ENCODE results near the gene VWA1.

The VWA1 gene

DNA sequence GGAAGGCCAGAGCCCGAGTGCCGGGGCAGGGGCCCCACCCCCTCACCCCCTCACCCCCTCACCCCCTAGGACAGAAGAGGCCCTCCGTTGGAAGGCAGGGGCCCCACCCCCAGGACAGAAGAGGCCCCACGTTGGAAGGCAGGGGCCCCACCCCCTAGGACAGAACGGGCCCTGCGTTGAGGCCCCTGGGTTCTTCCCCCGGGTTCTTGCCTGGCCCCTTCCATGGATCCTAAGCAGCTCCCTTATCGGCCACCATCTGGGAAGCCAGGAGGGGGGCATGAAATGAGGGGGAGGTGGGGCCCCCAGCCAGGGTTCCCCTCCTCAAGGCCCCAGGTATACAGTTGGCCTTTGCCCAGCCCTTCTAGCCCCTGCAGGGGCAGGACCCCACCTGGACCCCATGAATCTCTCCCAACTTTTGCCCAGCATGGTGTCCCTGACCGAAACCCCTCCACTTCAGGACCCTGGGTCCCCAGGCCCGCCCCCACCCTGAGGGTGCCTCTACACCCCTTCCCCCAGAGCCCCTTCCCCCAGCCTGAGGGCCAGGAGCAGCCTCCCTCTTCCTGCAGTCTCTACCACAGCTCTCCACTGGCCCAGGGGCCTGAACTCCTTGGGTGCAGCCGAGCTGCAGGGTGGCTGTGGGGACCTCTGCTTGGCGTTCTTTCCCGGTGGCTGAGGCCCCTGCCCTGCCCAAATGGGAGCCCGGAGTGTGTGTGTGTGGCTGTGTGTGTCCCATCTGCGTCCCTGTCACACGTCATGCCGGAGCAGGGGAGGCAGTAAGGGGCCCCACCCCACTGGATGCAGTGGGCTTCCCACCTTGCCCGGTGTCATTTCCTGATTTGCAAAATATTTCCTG lies 4.3 kb upstream of the VWA1 start:
- Histone ChIP-seq H3K27ac (no peak overlapping the region), H2AFZ (ENCODE audit: low read depth) (no peak overlapping the region), H4K20me1 (ENCODE audit: insufficient read depth) (no peaks in the 10 kb centered on the region), H3K4me2 (no peak overlapping the region), H3K4me1 (ENCODE audit: low read depth, poor library complexity, severe bottlenecking) (no peaks in the 10 kb centered on the region), H3K9ac (no peak overlapping the region), H3K4me3 (IDR thresholded peaks at IDR 0.05; ENCODE audit: insufficient read depth, low read depth, low read length) (no peak overlapping the region), H3K27me3 (ENCODE audit: insufficient read depth, low read depth) (peaks cover 60% of the 10 kb centered on the region), H3K36me3 (ENCODE audit: insufficient read depth) (no peaks in the 10 kb centered on the region), H3K79me2 (ENCODE audit: insufficient read depth, low read depth) (no peaks in the 10 kb centered on the region)
- no peak for TF ChIP-seq CTCF (conservative IDR thresholded peaks at IDR 0.05; ENCODE audit: low read depth, low read length)

DNA sequence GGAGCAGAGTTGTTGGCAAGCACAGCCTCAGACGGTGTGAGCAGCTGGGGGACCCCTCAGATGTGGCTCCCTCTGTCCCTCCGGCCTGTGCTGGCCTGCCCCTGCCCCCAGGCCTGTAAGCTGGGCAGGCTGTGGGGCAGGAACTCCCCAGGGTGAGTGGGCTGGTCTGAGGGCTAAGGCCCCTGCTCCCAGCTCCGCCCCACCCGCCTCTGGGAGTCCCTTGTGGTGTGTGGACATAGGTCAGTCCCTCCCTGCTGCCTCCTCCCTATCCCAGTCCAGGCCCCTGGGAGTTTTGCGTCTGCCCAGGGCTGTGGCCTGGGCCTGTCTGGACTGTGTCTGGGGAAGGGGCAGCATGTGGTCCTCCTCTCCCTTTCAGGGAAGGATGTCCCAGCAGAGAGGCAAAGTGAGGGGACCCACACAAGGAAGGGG lies 3.6 kb upstream of the VWA1 start:
- Histone ChIP-seq H3K4me1 (ENCODE audit: low read depth, poor library complexity, severe bottlenecking) (no peaks in the 10 kb centered on the region), H4K20me1 (ENCODE audit: insufficient read depth) (no peaks in the 10 kb centered on the region), H3K4me3 (IDR thresholded peaks at IDR 0.05; ENCODE audit: insufficient read depth, low read depth, low read length) (no peak overlapping the region), H3K36me3 (ENCODE audit: insufficient read depth) (no peaks in the 10 kb centered on the region), H3K79me2 (ENCODE audit: insufficient read depth, low read depth) (no peaks in the 10 kb centered on the region), H3K4me2 (no peak overlapping the region), H3K9ac (no peak overlapping the region), H3K27ac (no peak overlapping the region), H2AFZ (ENCODE audit: low read depth) (no peak overlapping the region), H3K27me3 (ENCODE audit: insufficient read depth, low read depth) (peaks cover 66% of the 10 kb centered on the region)
- no peak for TF ChIP-seq CTCF (conservative IDR thresholded peaks at IDR 0.05; ENCODE audit: low read depth, low read length)

GRCh38 chr1:1432274-1432950 lies 3.1 kb upstream of the VWA1 start:
- peaks cover 70% of the 10 kb centered on the region for H3K27me3 ChIP-seq (ENCODE audit: insufficient read depth, low read depth)
- no peaks in the 10 kb centered on the region for H4K20me1 ChIP-seq (ENCODE audit: insufficient read depth)
- TF ChIP-seq CTCF (conservative IDR thresholded peaks at IDR 0.05; ENCODE audit: low read depth, low read length), result no peak
- H3K9ac ChIP-seq, result no peak overlapping the region
- H3K36me3 ChIP-seq (ENCODE audit: insufficient read depth), result no peaks in the 10 kb centered on the region
- no peaks in the 10 kb centered on the region for H3K79me2 ChIP-seq (ENCODE audit: insufficient read depth, low read depth)
- no peak overlapping the region for H2AFZ ChIP-seq (ENCODE audit: low read depth)
- H3K4me3 ChIP-seq (IDR thresholded peaks at IDR 0.05; ENCODE audit: insufficient read depth, low read depth, low read length), result no peak overlapping the region
- no peak overlapping the region for H3K27ac ChIP-seq
- no peaks in the 10 kb centered on the region for H3K4me1 ChIP-seq (ENCODE audit: low read depth, poor library complexity, severe bottlenecking)
- H3K4me2 ChIP-seq, result no peak overlapping the region

GRCh38 chr1:1432951-1433803 lies 2.3 kb upstream of the VWA1 start:
- Histone ChIP-seq H3K4me3 (IDR thresholded peaks at IDR 0.05; ENCODE audit: insufficient read depth, low read depth, low read length) (no peak overlapping the region), H3K27ac (no peak overlapping the region), H3K4me2 (no peak overlapping the region), H3K36me3 (ENCODE audit: insufficient read depth) (no peaks in the 10 kb centered on the region), H3K9ac (no peak overlapping the region), H4K20me1 (ENCODE audit: insufficient read depth) (no peaks in the 10 kb centered on the region), H3K79me2 (ENCODE audit: insufficient read depth, low read depth) (no peaks in the 10 kb centered on the region), H3K4me1 (ENCODE audit: low read depth, poor library complexity, severe bottlenecking) (no peaks in the 10 kb centered on the region), H2AFZ (ENCODE audit: low read depth) (no peak overlapping the region), H3K27me3 (ENCODE audit: insufficient read depth, low read depth) (peaks cover 78% of the 10 kb centered on the region)
- no peak for TF ChIP-seq CTCF (conservative IDR thresholded peaks at IDR 0.05; ENCODE audit: low read depth, low read length)
